Hypothalamus (tissue), 51 donors: Measurements from ENCODE around the gene LRRC74A.
"Not testable (repeated sequence)": the region's sequence is repeated elsewhere in the genome, so short reads cannot be mapped to it uniquely, and the experiment has no call there.

Experiments used
- DNase-seq, 51 donors: peaks; one replicate each; lab custom pipeline; 2025; lab: John Stamatoyannopoulos, UW

Gene LRRC74A

DNA sequence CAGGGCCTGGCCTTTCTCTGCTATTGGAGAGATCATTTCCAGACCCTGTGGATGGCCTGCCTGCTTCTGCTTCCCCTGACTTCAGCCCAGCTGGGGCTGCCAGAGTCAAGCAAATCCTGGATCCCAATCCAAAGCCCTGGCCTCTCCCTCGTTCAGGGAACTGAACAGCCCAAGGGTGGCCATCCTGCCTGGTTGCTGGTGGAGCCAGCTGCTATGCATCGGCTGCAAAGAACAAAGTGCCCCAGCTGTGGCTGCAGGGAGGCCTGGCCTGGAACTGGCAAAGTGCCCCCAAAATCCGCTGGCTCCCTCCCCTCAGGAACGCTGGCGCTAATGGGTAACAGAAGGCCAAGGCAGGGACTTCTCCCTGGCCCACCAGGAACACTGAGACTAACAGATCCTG, 56.4 kb downstream of the LRRC74A start:
- DNase-seq = peak in 7 of 51 donors; percentile 6 to 38 (median 15)

DNA sequence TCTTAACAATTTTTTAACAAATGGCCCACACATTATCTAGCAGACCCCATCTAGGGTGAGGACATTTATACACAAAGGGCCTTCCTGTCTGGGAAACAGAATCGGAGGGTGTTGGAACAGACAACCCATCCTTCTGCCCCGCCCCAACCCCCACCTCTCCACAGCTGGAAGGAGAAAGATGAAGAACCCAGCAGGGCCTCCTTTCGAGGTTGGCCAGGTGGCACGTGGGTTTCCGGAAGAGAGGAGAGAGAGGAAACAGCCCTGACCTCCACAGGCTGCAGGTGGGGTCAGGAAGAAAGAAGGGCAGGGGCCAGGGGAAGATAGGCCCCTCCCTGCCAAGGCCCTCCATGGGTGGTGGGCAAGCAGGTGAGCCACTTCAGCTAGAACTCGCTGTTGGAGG, 57.2 kb downstream of the LRRC74A start:
- no peak for DNase-seq

GRCh38 chr14:76884394-76884793, 58.2 kb downstream of the LRRC74A start:
- DNase-seq = no peak

- no peak for DNase-seq
These were observed 58.7 kb downstream of the LRRC74A start for GRCh38 chr14:76884853-76885276.

- DNase-seq = peak in 5 of 51 donors; percentile 6 to 37 (median 21)
These were observed 61.0 kb downstream of the LRRC74A start for GRCh38 chr14:76887191-76887590.

GRCh38 chr14:76891391-76891790, 65.2 kb downstream of the LRRC74A start:
- no peak for DNase-seq

GRCh38 chr14:76894308-76894707, 68.1 kb downstream of the LRRC74A start:
- DNase-seq = no peak

- DNase-seq = not testable (repeated sequence)
These were observed 71.8 kb downstream of the LRRC74A start for GRCh38 chr14:76898006-76898405.

DNA sequence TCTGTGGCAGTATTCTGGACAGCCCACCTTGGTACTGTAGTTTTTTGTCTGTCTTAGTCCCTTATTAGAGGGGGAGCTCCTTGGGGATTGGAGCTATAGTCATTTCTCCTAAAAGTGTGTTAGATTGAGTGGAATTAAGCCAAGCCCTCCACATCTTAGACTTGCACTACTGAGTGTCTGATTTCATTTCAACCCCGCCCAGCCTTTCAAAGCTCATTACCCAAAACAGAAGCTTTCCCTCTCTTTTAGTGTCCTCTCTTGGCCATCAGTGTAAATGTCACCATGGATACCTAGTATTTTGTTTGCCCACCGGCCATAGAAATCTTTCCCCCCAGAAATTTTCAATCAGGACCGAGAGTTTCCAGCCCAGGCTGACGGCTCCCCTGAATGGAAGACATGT, 74.5 kb downstream of the LRRC74A start:
- no peak for DNase-seq

DNA sequence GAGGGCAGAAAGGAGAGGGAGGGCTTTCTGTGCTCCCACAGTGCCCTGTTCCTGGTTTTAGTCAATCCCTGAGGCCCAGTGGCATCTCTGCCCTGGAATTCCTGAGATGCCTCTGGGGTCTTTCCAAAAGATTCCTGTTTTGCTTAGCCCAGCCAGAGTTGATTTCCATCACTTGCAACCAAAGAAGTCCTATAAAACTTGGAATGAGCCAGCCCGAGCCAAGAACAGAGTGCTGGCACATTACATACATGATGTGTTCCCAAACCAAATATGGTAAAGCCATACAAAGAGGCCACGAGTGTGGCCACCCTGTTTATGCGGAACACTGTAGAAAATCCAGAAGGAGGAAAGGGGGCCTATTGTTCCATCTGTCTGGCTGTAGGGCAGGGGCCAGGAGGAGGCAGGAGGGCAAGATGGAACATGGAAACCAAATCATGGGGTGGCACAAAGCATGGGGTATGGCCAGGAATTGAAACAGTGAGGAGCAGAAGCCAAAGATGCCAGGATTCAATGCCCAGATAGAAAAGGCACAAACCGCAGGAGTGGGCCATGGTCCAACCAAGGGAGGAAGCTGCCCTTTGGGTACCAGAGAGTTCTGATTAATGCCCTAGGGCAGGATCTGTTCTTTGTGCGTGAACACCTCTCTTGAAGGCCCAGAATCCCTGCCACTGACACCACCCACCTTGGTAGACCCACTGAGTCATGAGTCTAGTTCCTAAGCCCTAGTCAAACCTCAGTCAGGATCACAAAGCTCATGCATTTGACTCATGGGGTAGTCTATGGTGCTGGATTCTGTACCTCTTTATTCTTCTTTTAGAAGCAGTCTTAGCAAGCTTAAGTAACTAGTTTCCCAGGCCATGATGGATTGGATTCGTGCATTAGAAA, 75.2 kb downstream of the LRRC74A start:
- no peak for DNase-seq

- DNase-seq = no peak
These were observed 76.4 kb downstream of the LRRC74A start for GRCh38 chr14:76902591-76902990.

- peak in 1 of 51 donors; percentile 22 for DNase-seq
These were observed 78.0 kb downstream of the LRRC74A start for GRCh38 chr14:76904100-76904739.

DNA sequence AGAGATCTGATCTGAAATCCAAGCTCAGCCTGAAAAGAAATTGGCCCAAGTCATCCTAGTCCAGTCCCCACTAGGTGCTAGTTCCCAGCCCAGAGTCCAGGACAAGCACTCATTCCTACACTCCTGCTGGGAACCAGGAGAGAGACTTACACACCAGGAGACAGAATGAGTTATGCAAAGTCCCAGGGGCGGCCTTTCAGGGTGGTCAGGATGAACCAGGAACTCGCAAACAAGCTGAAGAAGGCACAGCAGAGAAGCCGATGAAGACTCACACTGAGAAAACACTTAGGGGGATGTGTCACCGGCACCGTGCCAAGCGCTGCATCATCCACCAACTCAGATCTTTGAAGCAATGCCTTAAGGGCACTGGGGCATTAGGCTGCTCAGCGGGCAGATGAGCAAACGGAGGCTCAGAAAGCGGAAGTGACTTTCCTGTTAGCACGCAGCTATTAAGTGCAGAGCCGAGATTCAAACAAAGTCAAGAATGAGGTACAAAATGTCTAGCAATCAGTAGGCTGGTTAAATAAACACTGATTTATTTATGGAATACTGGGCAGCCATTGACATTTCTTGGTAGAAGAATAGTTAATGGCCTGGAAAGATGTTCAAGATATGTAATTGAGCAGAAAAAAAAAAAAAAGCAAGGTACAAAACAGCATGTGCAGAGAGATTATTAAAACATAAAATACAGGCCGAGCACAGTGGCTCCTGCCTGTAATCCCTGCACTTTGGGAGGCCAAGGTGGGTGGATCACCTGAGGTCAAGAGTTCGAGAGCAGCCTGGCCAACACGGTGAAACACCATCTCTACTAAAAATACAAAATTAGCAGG, 78.7 kb downstream of the LRRC74A start:
- peak in 20 of 51 donors; percentile 8 to 50 (median 26) for DNase-seq

- DNase-seq = peak in 5 of 51 donors; percentile 14 to 40 (median 15)
These were observed 82.6 kb downstream of the LRRC74A start for GRCh38 chr14:76908834-76909233.

DNA sequence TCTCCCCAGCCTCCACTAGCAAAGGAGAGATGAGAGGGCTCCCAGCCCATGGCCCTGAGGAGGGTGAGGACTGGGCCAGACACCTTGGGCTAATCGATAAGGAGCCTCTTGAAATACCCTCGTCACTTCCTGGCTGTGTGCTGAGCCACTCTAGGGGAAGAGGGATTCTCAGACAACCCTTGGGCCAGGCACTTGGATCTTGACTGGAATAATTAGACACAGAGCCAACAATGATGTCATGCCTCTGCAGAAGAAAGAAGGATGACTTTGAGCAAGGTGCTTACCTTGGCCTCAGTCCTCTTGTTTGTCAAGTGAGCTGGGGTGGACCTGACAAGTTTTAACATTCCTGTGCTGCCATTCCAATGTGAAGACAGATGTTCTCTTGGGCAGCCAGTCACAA, 83.1 kb downstream of the LRRC74A start:
- DNase-seq = no peak

DNA sequence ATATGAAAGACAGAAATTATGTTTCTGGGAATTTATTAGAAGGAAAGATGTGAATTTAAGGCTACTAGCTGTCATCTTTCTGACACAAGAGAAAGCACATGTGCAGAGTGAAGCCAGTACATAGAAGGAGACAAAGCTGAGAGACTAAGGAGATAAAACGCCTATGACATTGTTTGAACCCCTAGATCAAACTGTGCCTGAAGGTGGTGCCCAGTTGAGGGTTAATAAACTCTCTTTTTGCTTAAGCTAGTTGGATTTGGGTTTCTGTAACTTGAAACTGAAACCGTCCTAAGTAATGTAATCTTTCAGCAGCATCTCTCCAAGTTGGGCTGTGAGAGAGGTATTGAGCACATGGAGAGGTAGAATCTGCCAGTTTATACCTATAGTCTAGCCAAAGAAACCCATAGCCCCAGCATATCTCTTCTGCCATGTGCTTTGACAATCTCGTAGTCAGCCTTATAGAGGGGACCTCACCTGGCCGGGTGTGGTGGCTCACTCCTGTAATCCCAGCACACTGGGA, 84.2 kb downstream of the LRRC74A start:
- no peak for DNase-seq

DNA sequence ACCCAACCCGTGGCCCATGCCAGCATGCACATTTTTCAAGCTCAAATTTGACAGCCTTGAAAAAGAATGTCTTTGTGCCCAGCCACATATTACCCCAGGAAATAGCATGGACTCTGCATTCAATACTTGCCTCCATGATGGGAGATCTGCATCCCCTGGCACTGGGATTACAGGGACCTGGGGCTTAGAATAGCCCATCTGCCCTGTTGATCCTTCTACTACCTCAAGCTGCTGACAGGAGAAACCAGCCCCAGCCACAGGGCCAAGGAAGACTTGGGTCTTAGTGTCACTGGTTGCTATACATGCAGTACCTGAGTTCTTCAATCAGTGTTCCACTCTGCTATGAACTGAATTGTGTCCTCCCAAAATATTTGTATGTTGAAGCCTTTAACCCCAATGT, 85.3 kb downstream of the LRRC74A start:
- DNase-seq = no peak

DNA sequence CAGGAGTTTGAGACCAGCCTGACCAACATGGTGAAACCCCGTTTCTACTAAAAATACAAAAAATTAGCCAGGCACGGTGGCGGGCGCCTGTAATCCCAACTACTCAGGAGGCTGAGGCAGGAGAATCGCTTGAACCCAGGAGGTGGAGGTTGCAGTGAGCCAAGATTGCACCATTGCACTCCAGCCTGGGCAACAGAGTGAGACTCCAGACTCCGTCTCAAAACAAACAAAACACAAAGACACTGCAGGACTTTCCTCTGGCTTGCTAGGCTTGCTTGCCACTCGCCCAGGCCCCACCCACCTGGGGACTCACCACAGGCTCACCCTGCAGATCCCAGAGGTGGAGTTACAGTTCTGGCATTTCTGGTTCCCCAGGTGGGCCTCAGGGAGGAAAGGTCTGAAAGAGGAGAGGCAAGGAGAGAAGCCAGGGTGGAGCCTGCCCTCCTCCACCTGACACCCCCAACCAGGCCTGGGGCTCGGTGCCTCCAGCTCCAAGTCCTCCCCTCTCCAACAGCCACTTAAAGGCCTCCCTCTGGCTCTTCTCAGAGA, 88.4 kb downstream of the LRRC74A start:
- DNase-seq = not testable (repeated sequence)

- DNase-seq = no peak
These were observed 90.0 kb downstream of the LRRC74A start for GRCh38 chr14:76916040-76916715.

DNA sequence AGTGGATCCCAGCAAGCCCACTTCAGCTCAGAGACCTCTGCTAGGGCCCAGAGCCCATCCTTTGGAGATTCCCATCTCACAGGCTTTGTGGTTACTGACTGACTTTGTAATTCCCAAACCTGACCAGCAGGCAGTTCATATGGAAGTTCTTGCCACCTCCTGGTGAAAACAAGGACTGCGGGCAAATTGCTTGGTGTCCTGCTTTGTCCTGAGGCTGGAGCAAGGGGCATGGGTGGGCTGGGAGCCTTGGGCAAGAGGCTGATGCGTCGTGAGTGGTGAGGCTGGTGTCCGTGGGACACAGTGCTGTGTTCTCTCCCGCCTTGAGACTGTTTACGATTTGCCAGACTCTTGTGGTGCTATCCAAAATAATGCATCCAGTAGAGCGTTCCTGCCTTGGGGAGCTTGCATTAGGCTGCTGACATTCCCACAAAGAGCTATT, 91.0 kb downstream of the LRRC74A start:
- DNase-seq = peak in 2 of 51 donors; percentile 9 to 14
